GM04503 (cell line): Measurements from ENCODE around the gene PCDHGA11.
A peak's percentile ranks its signal among the peaks of the same experiment; 100 is the strongest.
"Not testable (repeated sequence)": the region's sequence is repeated elsewhere in the genome, so short reads cannot be mapped to it uniquely, and the experiment has no call there.

Experiments
- DNase-seq: peaks from one replicate; pipeline ENCODE4 v3.0.0-alpha.2; 2012; ENCODE audit warnings: low read depth

PCDHGA11 gene

GRCh38 chr5:141431286-141431685, 10.4 kb downstream of the PCDHGA11 start:
- DNase-seq: no peak

DNA sequence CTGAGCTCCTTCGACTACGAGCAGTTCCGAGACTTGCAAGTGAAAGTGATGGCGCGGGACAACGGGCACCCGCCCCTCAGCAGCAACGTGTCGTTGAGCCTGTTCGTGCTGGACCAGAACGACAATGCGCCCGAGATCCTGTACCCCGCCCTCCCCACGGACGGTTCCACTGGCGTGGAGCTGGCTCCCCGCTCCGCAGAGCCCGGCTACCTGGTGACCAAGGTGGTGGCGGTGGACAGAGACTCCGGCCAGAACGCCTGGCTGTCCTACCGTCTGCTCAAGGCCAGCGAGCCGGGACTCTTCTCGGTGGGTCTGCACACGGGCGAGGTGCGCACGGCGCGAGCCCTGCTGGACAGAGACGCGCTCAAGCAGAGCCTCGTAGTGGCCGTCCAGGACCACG, 11.5 kb downstream of the PCDHGA11 start:
- DNase-seq: not testable (repeated sequence)

DNA sequence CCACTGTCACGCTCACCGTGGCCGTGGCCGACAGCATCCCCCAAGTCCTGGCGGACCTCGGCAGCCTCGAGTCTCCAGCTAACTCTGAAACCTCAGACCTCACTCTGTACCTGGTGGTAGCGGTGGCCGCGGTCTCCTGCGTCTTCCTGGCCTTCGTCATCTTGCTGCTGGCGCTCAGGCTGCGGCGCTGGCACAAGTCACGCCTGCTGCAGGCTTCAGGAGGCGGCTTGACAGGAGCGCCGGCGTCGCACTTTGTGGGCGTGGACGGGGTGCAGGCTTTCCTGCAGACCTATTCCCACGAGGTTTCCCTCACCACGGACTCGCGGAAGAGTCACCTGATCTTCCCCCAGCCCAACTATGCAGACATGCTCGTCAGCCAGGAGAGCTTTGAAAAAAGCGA, 11.9 kb downstream of the PCDHGA11 start:
- not testable (repeated sequence) for DNase-seq

DNA sequence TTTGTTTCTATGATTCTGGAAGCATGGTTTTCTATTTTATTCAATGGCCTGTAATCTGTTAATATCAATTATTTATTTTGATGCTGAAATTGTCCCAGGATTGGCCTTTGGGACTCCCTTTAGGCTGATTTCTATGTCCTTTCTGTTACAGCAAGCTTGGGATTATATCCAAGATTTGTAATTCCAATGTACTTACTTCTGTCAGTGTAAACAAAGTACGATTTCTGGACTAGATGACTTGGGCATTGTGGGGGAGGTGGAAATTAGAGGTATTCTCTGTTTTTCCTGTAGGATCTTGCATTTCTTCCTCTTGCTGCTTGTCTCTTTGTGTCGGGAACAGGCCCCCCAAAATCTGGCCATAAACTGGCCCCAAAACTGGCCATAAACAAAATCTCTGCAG, 13.2 kb downstream of the PCDHGA11 start:
- no peak for DNase-seq

GRCh38 chr5:141437221-141437620, 16.4 kb downstream of the PCDHGA11 start:
- no peak for DNase-seq

- DNase-seq: peak; percentile 12
These were observed 18.7 kb downstream of the PCDHGA11 start for GRCh38 chr5:141439411-141440141.

DNA sequence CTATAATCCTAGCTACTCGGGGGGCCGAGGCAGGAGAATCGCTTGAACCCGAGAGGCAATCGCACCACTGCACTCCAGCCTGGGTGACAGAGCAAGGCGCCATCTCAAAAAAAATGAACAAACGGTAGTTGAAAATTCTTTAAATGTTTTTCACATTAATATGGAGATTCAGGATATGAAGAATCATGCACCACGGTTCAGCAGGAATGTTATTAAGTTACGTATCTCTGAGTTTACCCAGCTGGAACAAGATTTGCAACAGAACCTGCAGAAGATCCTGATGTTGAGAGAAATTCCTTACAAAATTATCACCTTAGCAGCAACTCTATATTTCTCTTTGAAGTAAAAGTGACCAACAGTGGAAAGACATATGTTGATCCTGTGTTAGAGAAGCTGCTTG, 19.5 kb downstream of the PCDHGA11 start:
- no peak for DNase-seq

GRCh38 chr5:141441571-141442170, 20.8 kb downstream of the PCDHGA11 start:
- DNase-seq: no peak

DNA sequence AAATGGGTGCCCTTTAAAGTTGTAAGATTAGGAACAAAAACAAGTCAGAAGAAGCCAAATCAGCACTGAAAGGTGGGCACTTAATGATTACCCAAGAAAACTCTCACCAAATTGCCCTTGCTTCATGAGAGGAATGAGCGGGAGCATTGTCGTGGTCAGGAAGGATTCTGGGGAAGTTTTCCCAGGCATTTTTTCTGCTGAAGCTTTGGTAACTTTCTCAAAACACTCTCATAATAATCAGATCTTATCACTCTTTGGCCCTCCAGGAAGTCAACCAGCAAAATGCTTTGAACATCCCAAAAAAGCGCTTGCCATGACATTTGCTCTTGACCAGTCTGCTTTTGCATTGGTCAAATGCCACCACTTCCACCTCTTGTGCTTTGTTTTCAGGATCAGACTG, 44.5 kb downstream of the PCDHGA11 start:
- peak; percentile 41 for DNase-seq
